ENCODE measurements around the gene WDFY4.
A peak's percentile ranks its signal among the peaks of the same experiment; 100 is the strongest.

Gene WDFY4

GRCh38 chr10:48945441-48946130 lies 260.9 kb downstream of the WDFY4 start:
- no peaks in the 10 kb centered on the region for H3K4me1 ChIP-seq
- no peaks in the 10 kb centered on the region for H3K36me3 ChIP-seq
- peak in 1 of 2 donors; percentile 16 for DNase-seq
- no peak overlapping the region for H3K4me3 ChIP-seq
- TF ChIP-seq, protein P1, sequence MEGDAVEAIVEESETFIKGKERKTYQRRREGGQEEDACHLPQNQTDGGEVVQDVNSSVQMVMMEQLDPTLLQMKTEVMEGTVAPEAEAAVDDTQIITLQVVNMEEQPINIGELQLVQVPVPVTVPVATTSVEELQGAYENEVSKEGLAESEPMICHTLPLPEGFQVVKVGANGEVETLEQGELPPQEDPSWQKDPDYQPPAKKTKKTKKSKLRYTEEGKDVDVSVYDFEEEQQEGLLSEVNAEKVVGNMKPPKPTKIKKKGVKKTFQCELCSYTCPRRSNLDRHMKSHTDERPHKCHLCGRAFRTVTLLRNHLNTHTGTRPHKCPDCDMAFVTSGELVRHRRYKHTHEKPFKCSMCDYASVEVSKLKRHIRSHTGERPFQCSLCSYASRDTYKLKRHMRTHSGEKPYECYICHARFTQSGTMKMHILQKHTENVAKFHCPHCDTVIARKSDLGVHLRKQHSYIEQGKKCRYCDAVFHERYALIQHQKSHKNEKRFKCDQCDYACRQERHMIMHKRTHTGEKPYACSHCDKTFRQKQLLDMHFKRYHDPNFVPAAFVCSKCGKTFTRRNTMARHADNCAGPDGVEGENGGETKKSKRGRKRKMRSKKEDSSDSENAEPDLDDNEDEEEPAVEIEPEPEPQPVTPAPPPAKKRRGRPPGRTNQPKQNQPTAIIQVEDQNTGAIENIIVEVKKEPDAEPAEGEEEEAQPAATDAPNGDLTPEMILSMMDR (IDR thresholded peaks at IDR 0.05), result no peak
- no peak overlapping the region for H3K27ac ChIP-seq
- H3K9me3 ChIP-seq, result no peaks in the 10 kb centered on the region
- intact Hi-C loops (cut with DNase I; ENCODE audit: low total_unique reads), result no loop called here
- no peaks in the 10 kb centered on the region for H3K27me3 ChIP-seq

GRCh38 chr10:48946332-48946731 lies 261.7 kb downstream of the WDFY4 start:
- Histone ChIP-seq H3K27me3 (no peaks in the 10 kb centered on the region), H3K4me3 (no peak overlapping the region), H3K36me3 (no peaks in the 10 kb centered on the region), H3K4me1 (no peaks in the 10 kb centered on the region), H3K27ac (no peak overlapping the region), H3K9me3 (no peaks in the 10 kb centered on the region)
- DNase-seq, result no peak
- intact Hi-C loops (cut with DNase I; ENCODE audit: low total_unique reads), result no loop called here
- TF ChIP-seq, protein P1 (IDR thresholded peaks at IDR 0.05), result no peak

DNA sequence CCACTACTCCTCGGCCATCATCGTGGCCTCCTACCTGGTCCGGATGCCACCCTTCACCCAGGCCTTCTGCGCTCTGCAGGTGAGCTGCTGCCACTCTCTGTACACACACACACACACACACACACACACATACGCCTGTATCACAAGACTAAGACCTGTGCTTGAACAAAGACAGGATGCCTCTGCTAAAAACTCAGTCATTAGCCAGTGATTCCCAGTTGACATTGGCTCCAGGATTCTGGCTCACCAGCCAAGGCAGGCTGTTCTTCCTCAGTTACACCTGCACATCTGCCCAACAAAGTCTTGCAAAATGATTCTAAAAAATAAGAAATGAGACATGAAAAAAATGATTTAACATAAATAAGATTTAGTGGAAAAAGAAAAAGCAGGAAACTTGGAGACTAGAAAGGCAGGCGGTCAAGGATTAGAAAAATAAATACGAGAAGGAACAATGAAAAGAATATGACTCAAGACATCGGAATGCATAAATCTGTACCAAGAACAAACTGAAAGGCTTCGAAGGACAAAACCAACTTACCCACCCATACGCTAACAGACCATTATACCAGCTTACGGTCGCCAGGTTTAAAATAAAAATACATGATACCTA lies 262.3 kb downstream of the WDFY4 start:
- DNase-seq, result peak in 1 of 2 donors; percentile 43
- no peaks in the 10 kb centered on the region for H3K4me1 ChIP-seq
- no peaks in the 10 kb centered on the region for H3K27me3 ChIP-seq
- H3K27ac ChIP-seq, result no peak overlapping the region
- TF ChIP-seq, protein P1 (IDR thresholded peaks at IDR 0.05), result no peak
- H3K9me3 ChIP-seq, result no peaks in the 10 kb centered on the region
- H3K4me3 ChIP-seq, result no peak overlapping the region
- intact Hi-C loops (cut with DNase I; ENCODE audit: low total_unique reads), result no loop called here
- no peaks in the 10 kb centered on the region for H3K36me3 ChIP-seq

DNA sequence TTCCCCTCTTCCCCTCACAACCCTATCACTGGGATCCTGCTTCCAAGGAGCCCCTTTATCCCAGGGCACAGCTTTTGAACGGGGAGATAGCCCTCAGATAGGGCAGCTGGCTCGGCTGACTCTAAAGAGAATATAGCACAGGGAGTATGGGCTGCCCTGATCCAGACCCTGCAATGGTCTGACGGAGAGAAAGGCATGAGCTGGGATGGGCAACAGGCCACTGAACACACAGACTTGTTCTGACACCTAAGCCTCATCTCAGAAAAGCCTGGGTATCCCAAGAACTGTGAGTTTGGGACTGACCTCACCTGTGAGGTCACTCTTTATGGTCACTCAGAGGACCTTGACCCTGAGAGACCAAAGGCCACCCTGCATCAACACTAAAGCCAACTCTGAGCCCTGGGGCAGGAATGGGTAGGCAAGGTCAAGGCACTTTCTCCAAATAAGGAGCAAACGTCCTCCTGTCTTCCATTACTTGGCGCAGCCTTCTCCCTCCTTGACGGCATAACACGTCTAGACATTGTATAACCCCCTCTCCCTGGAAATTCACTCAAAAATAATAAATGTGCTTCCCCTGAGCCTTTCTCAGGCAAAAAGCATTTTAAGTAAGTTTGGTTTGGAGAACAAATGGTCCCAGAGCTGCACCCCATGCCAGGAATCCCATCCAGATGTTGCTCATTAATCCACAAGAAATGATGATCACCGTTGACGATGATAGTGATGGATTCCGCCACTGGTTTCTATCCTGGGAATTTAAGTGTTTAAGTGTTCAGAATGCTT lies 263.2 kb downstream of the WDFY4 start:
- peak in 1 of 2 donors; percentile 31 for DNase-seq
- H3K4me3 ChIP-seq, result no peak overlapping the region
- no peaks in the 10 kb centered on the region for H3K36me3 ChIP-seq
- no peaks in the 10 kb centered on the region for H3K4me1 ChIP-seq
- H3K27ac ChIP-seq, result no peak overlapping the region
- H3K9me3 ChIP-seq, result no peaks in the 10 kb centered on the region
- intact Hi-C loops (cut with DNase I; ENCODE audit: low total_unique reads), result no loop called here
- H3K27me3 ChIP-seq, result no peaks in the 10 kb centered on the region
- TF ChIP-seq, protein P1 (IDR thresholded peaks at IDR 0.05), result no peak

GRCh38 chr10:48948470-48949037 lies 263.9 kb downstream of the WDFY4 start:
- intact Hi-C loops (cut with DNase I; ENCODE audit: low total_unique reads), result no loop called here
- no peak overlapping the region for H3K4me3 ChIP-seq
- no peaks in the 10 kb centered on the region for H3K4me1 ChIP-seq
- TF ChIP-seq, protein P1 (IDR thresholded peaks at IDR 0.05), result no peak
- no peaks in the 10 kb centered on the region for H3K27me3 ChIP-seq
- no peak for DNase-seq
- no peak overlapping the region for H3K27ac ChIP-seq
- no peaks in the 10 kb centered on the region for H3K36me3 ChIP-seq
- H3K9me3 ChIP-seq, result no peaks in the 10 kb centered on the region
